ENCODE measurements around the gene SLC22A7.

- TF ChIP-seq CTCF (IDR thresholded peaks at IDR 0.05), result no peak
- no peak for TF ChIP-seq POLR2A (IDR thresholded peaks at IDR 0.05)
These were observed 20.0 kb downstream of the SLC22A7 start for GRCh38 chr6:43318011-43318410.
